ENCODE measurements around the gene LASP1NB.
"Not testable (repeated sequence)": the region's sequence is repeated elsewhere in the genome, so short reads cannot be mapped to it uniquely, and the experiment has no call there.

Gene LASP1NB

GRCh38 chr17:38897176-38897575 is 28.2 kb upstream of the LASP1NB start:
- DNase-seq (ENCODE audit: low spot score): no peak

DNA sequence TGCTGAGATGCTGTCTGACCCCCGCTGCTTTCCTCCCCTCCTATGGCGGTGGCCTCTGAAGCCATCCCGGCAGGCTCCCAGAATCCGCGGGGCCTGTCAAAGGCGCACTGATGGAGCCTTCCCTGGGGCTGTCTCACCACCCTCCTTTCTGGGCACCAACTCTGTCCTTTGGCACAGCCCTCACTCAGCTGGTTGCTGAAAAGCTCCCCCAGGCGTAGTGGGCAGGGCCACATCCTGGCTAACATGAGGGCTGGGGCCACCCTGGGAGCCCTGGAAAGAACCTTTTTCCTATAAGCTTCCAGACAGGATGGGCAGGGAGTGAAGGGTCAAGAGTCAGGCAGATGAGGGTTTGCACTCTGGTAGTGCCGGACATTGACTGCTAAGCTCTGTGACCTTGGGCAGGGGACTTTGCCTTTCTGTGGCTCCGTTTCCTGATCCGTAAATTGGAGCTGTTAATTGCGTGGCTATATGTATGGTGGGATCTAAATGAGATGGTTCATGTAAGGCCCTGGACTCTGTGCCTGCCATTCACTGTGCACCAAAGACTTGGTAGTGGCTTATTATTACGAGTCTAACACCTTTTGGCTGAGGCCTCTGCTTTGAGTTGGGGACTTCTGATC is 27.6 kb upstream of the LASP1NB start:
- no peak for DNase-seq (ENCODE audit: low spot score)

DNA sequence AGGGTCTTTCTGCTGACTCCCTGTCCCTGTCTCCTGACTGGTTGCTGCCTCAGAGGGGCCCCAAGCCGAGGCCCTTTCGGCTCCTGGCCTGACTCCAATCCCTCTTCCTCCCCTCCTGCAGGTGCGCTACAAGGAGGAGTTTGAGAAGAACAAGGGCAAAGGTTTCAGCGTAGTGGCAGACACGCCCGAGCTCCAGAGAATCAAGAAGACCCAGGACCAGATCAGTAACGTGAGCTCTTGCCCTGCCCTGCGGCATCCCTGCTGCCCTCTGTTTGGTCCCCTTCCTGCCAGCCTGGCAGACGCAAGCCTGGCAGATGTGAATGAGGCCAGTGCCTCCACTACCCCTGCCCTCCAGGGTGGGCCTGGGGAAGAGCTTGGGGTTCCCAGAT is 27.1 kb upstream of the LASP1NB start:
- no peak for DNase-seq (ENCODE audit: low spot score)

DNA sequence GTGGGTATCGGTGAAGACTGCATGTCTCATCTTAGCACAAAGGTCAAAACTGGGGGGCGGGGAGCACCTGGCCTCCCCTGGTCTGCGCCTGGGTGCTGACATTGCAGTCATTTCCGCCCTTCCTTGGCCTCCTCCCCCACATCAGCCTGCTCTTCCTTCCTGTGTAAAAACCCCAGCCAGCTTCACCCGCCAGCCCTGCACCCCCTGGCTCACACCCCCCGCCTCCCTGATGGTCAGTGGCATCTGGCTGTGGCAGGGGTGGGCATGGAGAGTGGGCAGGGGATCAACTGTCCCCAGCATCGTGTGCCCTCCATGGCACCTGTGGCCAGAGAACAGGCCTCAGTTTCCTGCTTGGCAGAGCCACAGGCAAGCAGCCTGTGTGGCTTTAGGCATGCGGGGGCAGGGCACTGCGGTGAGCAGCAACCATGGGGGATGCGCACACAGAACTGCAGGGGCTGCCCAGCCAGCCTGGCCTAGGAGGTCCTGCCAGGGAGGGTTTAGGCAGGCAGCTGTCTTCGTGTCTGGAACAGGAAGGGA is 26.5 kb upstream of the LASP1NB start:
- no peak for DNase-seq (ENCODE audit: low spot score)

DNA sequence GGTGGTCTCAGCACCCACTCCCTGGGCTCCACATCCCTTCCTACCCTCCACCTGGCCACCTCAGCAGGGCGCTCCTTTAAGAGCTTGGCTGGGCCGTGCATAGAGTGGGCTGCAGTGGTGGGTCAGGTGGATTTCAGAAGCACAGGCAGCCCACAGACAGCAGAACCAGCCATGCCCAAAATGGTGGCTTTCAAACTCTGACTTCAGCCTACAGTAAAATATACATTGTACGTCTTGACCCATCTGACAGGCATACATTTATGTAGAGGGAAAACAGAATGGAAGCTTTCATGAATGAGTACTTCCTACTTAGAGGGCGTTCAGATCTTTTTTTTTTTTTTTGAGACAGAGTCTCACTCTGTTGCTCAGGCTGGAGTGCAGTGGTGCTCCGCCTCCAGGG is 26.0 kb upstream of the LASP1NB start:
- no peak for DNase-seq (ENCODE audit: low spot score)

- DNase-seq (ENCODE audit: low spot score): no peak
These were observed 24.3 kb upstream of the LASP1NB start for GRCh38 chr17:38900978-38901656.

DNA sequence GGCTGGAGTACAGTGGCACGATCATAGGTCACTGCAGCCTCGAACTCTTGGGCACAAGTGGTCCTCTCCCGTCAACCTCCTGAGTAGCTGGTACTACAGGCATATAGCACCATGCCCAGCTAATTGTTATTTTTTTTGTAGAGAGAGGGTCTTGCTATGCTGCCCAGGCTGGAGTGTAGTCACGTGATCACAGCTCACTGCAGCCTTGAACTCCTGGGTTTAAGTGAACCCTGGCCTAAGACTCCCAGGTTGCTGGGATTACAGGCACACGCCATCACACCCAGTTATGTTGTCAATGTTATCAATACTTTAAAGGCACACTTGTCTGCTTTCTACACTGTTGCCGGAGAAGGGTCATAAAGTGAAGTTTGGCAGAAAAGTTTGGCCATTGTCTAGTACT is 22.0 kb upstream of the LASP1NB start:
- no peak for DNase-seq (ENCODE audit: low spot score)

GRCh38 chr17:38904892-38905291 is 20.5 kb upstream of the LASP1NB start:
- no peak for DNase-seq (ENCODE audit: low spot score)

- no peak for DNase-seq (ENCODE audit: low spot score)
These were observed 20.0 kb upstream of the LASP1NB start for GRCh38 chr17:38905375-38905774.

DNA sequence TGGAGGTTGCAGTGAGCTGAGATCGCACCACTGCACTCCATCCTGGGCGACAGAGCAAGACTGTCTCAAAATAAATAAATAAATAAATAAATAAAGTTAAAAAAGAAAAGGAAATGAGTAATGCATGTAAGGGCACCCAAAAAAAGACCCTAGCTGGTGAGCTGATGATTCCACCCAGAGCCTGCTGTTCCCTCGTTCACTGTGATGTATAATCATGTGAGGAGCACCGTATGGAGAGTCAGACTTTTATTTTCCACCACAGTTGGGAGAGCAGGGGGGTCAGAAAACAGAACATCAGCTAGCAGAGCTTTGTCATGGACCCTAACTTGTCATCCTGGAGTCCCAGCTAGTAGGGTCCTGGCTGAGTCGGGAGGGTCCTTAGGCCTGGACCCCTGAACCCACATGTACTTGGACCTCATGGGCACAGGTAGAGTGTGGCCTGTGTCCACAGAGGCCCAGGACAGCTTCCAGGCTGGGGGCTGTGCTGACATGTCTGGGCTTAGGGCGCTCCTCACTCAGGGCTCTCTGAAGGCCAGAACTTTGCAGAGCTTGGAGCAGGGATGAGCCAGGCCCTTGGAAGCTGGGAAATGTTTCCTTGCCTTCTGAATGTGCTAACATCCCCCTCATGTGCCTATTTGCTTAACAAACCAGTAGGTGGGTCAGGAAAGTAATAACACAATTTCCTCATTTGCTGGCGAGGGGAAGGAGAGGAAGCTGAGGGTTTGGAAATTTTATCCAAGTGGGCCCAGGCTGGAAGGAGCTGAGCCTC is 18.8 kb upstream of the LASP1NB start:
- DNase-seq (ENCODE audit: low spot score): no peak

DNA sequence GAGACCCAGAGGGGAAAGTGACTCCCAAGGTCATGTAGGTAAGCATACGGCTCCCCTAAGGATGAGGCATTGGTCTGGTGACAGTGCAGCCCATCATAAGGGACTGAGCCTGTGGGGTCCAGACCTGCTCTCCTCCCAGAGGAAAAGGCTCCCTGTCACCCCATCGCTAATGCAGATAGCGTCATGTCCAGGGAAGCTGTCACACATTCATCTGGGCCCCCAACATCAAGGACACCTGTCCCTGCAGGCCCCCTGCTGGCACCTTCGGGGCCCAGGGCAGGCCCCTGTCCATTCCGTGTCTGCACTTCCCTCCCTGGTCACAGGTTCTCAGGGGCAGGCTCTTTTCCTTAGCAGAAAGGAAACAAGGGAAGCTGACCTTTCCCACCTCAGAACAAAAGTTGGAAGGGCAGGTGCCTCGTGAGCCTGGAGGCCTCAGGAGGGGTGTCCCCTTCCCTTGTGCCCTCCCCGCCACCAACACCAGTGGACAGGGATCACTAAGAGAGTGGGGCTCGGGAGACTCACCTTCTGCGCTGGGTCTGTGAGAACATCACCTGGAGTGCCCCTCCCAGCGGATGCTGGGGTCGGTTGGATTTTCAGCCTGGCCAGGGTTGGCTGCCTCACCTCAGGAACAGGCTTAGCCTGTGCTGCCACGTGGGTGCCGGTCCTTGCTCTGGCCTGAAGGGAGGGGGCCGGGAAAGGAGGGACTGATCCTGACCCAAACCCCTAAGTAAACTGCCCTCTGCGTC is 17.3 kb upstream of the LASP1NB start:
- no peak for DNase-seq (ENCODE audit: low spot score)

- DNase-seq (ENCODE audit: low spot score): no peak
These were observed 16.7 kb upstream of the LASP1NB start for GRCh38 chr17:38908676-38909181.

GRCh38 chr17:38910325-38910724 is 15.1 kb upstream of the LASP1NB start:
- DNase-seq (ENCODE audit: low spot score): no peak

- DNase-seq (ENCODE audit: low spot score): no peak
These were observed 14.2 kb upstream of the LASP1NB start for GRCh38 chr17:38911081-38911730.

DNA sequence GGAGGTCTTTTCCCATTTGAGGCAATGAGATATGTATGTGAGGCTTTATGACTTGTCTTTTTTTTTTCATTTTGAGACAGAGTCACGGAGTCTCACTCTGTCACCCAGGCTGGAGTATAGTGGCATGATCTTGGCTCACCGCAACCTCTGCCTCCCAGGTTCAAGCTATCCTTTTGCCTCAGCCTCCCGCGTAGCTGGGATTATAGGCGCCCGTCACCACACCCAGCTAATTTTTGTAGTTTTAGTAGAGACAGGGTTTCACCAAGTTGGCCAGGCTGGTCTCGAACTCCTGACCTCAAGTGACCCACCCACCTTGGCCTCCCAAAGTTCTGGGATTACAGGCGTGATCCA is 13.7 kb upstream of the LASP1NB start:
- not testable (repeated sequence) for DNase-seq (ENCODE audit: low spot score)

DNA sequence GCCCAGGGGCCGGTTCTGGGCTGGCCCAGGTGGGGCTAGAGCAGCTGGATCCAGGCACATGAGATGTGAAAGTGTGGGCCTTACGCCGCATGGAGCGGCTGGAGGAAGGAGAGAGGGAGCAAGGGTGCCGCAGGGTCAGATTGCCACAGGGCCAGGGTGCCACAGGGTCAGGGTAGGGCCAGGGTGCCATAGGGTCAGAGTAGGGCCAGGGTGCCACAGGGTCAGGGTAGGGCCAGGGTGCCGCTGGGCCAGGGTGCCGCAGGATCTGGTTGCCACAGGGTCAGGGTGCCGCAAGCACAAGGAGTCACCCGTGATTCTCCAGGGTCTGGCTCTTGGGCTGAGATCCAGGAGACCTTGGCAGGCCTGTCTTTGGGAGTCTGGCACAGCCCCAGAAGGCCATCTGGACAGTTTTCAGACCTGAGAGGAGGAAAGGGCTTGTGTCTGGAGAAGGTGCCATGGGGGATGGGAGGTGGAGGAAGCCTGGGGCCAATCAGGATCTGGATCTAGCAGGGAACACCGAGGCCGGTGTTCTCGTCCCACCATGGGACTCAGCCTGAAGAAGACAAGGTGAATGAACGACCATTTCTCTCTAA is 13.1 kb upstream of the LASP1NB start:
- no peak for DNase-seq (ENCODE audit: low spot score)

DNA sequence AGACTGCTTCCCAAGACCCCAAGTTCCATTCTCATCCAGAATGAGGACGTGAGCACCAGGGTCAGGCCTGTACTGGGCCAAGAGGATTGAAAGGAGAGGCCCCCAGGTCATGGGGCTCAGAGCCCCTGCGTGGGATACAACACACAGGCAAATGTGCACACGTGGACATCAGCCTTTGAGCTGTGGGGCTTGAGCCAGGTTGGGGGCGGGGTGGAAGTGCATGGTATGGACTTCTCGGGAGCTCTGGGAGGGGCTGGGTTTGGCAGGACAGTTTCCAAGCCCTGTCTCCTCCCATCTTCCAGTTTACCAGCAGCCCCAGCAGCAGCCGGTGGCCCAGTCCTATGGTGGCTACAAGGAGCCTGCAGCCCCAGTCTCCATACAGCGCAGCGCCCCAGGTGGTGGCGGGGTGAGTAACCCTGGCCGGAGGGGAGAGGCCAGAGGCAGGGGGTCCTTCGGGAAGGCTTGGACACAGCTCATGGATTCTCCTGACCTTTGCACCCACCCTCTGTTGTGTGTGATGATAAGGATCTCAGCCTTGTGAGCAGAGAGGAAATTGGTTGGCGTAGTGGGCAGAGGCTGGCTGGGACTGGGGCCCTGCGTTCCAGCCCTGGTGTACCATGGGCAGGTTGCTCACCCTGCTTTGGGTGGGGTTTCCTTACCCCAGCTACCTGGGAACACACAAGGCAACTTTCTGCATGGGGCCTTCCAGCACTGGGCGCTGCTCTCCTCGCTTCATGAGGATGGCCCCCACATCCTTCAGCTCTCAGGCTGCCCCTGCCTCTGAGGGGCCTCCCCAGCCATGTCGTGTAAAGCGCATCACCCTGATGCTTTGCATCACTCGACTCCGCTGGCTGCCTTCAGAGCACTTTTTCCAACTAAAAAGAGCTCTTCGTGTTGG is 10.4 kb upstream of the LASP1NB start:
- DNase-seq (ENCODE audit: low spot score): no peak

DNA sequence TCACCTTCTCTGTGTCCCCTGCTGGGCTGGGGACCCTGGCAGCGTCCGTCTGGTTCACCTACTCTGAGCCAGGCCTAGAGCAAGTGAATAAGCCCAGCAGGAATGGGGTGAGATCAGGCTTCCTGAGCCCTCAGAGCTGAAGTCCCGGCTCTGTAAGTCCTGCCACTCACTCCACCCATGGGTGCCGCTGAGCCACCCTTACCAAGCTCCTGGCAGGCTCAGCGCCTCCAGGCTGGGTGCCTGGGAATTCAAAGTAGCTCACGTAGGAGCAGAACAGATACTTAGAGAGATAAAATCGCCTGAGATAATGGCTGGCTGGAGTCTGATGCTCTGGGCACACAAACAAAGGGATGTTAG is 9.8 kb upstream of the LASP1NB start:
- no peak for DNase-seq (ENCODE audit: low spot score)

- no peak for DNase-seq (ENCODE audit: low spot score)
These were observed 8.6 kb upstream of the LASP1NB start for GRCh38 chr17:38916771-38917170.

DNA sequence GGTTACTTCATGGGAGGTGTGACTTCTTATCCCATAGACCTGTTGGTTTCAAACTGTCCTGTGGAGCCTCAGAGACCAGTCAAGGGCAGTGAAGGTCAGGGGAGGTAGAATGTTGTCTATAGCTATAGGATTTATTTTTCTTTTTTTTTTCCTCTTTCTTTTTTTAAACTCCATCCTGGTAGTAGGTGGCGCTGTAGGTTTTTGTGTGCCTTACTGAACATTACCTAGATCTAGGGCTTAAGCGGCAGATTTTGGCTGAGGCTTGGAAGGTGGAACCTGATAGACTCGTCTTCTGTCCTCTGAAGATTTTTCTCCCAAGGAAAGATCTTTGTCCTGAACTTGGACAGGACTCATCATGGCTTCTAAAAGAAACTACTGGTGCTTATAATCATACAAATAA is 8.2 kb upstream of the LASP1NB start:
- no peak for DNase-seq (ENCODE audit: low spot score)

Data from iPS-NIHi11 (cell line).